ENCODE measurements around the gene SRCIN1. TPM values are rescaled to one million over a fixed set of nuclear protein-coding genes. Genes with fewer than 3 reads are reported as not detected.
A peak's percentile ranks its signal among the peaks of the same experiment; 100 is the strongest.
"Not testable (repeated sequence)": the region's sequence is repeated elsewhere in the genome, so short reads cannot be mapped to it uniquely, and the experiment has no call there.

The SRCIN1 gene
- total RNA-seq, 1 experiment from 2014 or later: not detected

DNA sequence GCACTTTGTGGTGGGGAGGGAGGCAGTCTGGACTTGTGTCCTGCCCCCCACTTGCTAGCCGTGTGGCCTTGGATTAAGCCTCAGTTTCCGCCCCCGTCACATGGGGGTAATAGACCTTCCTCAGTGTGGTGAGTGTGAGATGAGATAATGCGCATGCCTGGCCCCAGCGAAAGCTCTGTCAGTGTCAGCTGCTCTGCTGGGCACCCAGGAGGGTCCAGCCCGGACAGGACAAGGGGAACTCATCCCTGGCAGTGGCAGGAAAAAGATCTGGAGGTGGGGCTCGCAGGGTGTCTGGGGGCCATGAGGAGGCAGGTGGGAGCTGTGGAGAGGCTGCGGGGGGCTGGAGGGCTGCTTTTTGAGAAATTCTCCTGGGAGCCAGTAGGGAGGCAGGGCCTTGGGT lies 63.5 kb downstream of the SRCIN1 start:
- DNase-seq (ENCODE audit: low read depth): no peak

DNA sequence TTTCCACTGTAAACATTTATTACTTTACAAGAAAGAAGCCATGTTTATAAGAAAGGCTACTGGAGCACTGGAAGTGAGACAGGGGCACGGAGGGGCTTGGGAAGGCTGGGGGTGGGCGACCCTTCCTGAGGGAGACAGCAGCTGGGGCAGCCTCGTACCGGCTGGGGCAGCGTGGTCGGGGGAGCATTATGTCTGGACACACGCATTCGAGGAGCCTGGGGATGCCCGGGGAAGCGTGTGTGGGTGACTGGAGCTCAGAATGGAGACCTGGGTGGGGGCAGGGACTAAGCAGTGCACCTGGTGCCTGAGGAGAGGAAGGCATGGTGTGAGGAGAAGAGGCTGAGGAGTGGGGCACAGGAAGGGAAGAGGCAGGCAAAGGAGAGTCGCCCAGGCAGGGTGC lies 64.5 kb downstream of the SRCIN1 start:
- no peak for DNase-seq (ENCODE audit: low read depth)

DNA sequence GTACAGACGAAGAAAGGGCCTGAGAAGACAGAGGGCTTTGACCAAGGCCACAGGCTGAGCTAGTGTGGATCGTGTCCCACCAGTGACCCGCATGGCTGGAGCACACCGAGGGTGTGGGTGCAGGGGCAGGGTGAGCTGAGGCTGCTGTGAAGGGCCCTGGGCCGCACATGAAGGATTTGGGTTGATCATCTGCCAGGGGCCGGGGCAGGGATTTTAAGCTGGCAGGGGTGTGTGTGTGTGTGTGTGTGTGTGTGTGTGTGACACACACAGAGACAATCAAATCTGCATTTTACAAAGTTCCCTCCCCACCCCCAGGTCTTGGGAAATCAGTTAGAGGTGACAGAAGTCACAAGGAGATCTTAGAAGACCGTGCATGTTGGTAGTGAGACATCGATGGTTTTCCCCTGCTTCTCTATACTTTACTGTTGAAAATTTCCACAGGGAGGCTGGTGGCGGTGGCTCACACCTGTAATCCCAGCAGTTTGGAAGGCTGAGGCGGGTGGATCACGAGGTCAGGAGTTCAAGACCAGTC lies 65.2 kb downstream of the SRCIN1 start:
- DNase-seq (ENCODE audit: low read depth): no peak

DNA sequence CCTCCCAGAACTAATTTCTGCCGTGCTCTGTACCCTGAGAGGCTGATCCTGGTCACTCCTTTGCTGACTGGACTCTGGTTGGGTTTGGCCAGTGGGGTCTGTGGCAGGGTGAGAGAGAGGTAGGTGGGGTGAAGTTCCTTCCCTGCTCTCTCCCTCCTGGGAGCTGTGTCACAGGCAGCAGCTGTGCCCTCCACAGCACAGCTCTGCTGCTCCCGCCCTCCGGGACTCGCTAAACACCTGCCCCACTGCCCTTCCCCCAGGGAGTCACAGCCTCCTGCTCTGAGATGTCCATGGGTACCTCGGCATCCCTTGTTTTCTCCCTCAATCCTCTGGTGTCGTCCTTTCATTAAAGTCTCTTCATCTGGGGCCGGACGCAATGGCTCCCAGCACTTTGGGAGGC lies 66.4 kb downstream of the SRCIN1 start:
- no peak for DNase-seq (ENCODE audit: low read depth)

DNA sequence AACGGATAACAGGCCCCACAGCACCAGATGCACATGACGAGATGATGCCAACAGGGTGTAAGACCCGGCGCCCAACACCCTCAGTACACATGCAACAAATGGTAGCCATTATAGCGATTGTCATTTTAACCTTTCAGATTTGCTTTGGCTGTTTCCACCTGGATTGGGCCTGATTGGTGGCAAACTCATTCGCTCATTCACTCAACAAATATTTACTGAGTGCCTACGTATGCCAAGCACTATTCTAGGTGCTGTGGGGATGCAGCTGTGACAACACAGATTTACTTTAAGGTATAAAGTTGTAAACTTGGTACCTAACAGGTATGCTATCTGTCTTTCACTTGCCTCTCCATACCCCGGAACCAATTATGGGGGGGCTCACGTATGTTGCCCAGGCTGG lies 66.8 kb downstream of the SRCIN1 start:
- DNase-seq (ENCODE audit: low read depth): no peak

DNA sequence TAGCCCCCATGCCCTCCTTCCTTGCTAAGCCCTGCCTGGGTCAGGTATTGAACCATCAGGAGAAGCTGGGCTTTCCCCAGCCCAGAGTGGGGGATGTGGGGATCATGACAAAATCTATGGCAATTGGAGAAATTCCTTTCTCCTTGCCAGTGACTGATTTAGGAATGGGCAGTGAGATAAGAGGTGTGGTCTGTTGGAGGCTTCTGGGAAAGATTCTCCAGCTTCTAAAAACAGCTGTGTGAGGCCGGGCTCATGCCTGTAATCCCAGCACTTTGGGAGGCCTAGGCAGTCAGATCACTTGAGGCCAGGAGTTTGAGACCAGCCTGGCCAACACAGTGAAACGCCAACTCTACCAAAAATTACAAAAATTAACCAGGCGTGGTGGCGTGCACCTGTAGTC lies 69.1 kb downstream of the SRCIN1 start:
- no peak for DNase-seq (ENCODE audit: low read depth)

DNA sequence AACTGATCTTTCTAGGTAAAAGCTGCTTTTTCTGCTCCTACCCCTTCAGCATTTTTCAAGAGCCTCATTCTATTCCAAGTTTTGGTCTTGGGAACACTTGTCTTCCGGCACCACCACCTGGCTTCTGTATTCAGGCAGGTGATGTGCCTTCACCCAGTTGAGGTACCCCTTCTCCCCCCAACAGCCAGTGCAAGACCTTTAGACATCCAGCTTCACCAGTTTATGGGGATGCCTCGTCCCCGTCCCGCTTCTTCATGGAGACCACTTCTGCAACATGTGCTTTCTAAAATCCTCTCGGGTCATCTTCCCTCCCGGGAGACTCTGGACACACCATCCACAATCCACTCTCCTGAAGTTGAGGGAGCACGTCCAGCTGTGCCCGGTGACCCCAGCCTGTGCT lies 69.9 kb downstream of the SRCIN1 start:
- DNase-seq (ENCODE audit: low read depth): no peak

DNA sequence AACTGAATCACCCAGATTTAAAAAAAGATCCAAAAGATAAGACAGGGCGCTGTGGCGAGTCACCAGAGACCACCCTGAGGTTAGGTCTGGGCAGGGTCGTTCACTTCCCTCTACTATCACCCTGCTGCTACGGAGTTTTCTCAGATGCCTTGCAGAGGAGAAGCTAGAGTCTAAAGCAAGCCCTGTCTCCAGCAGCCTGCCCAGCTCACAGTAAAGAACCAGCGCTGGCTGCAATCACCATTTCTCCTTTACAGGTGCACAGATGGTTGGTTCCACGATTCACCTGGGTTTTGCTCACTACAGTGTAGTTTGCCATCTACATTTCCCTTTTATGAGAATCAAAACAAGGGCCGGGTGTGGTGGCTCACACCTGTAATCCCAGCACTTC lies 71.3 kb downstream of the SRCIN1 start:
- no peak for DNase-seq (ENCODE audit: low read depth)

DNA sequence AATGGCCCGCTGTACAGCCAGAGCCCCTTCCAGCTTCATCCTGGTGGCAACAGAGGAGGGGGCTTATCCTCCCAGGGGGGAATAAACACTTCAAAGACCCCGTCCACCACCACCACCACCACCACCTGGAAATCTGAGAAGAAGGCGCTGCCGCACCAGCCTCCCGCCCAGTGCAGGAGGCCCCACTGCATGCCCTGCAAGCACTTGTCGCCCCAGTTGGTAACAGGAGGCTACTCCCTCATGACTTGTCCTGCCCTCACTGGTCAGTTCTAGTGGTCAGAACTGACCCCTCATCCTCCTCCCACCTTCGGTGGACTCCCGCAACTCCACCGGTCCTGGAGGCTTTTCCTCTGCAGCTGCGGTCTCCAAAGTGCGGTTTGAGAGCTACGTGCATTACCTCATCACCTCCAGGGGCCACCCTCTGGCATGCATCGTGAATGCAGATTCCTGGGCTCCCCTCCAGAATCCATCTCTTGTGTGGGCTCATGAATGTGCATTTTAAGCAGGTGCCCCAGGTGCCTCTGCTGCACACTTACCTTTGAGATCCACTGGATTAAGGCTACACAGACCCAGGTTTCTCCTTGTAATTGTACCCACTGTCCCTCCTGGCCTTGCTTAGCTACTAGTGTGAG lies 71.8 kb downstream of the SRCIN1 start:
- no peak for DNase-seq (ENCODE audit: low read depth)

DNA sequence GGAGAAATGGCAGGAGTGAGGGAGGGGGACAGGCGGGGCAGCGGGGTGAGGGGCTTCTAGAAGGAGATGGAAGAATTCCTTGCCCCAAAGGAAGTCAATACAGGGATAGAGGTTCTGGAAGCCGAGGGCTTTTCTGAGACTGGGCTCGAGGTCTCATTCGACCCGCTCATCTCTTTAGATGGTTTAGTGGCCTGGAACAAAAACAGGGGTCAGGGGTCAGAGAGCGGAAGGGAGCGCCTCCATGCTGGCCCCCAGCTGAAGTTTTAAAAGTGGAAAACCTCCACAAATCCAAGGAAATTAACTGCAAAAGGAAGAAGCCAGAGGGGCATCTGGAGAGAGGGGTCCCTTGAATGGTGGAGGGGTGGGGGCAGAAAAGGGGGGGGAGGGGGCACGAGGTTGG lies 72.5 kb downstream of the SRCIN1 start:
- DNase-seq (ENCODE audit: low read depth): no peak

DNA sequence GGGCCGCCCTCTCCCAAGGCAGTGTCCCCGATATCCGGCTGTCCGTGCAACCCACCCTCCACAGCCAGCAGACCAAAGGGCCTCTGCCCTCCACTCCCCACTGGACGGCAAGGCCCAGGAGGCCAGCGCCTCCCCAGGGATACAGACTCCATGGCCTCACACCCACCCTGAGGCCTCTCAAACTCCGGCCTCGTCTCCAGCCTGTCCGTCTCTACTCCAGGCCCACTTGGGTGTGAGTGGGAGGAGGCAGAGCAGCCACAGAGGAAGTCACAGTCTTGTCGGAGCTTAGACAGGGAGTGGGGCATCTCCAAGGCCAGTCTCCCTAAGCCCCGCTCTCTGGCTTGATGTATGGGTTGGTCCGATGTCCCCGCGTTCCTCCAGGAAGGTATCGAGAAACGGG lies 73.3 kb downstream of the SRCIN1 start:
- DNase-seq (ENCODE audit: low read depth): no peak

DNA sequence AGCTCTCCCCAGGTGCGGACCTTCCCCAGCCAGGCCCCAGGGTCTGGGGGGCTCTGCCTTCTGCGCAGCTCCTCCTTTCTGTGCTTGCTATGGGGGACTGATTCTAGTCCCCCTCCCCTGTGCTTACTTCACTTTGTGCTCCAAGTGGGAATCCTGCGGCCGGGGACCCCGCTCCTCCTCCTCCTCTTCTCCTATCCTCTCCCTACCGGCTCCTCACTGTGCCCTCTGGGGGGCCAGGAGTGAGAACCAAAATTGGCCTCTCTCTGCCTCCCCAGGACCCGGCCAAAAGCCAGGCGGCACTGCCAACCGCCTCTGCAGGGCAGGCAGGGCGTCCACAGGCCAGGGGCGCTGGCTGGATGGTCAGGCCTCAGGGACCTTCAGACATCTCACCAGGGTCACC lies 74.0 kb downstream of the SRCIN1 start:
- not testable (repeated sequence) for DNase-seq (ENCODE audit: low read depth)

DNA sequence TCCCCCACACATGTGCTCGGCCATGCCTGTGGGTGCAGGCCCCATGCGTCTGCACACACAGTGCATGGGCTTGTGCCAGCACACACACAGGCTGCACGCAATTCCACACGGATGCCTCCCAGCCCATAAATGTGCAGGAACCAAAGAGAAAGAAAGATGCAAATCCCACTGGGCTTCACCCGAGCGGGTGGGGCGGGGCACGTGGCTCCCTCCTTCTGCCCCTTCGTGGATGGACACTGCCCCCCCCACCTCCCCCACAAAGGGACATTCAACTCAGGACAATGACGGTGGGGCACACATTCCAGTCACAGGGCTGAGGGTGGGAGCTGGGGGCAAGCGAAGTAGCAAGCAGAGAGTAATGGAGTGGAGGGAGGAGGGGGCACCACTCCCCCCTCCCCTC lies 74.9 kb downstream of the SRCIN1 start:
- DNase-seq (ENCODE audit: low read depth): not testable (repeated sequence)

DNA sequence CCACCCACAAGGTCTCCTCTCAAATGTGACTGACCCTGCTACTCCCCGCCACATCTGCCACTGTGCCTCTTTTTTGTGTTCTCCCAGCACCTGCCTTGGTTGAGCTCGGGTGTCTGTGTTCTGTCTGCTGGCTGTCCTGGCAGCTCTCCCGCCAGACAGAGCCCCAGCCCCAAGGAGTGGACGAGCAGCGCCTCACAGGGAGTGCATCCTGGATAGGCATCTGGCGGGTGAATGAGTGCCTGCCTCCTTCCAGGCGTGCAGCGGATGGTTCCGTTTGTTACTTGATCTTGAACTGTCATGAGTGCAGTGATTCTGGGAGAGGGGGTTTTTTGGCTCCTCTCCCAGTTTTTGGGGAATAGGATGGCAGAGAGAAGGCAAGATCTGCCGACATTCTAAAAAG lies 77.6 kb downstream of the SRCIN1 start:
- not testable (repeated sequence) for DNase-seq (ENCODE audit: low read depth)

DNA sequence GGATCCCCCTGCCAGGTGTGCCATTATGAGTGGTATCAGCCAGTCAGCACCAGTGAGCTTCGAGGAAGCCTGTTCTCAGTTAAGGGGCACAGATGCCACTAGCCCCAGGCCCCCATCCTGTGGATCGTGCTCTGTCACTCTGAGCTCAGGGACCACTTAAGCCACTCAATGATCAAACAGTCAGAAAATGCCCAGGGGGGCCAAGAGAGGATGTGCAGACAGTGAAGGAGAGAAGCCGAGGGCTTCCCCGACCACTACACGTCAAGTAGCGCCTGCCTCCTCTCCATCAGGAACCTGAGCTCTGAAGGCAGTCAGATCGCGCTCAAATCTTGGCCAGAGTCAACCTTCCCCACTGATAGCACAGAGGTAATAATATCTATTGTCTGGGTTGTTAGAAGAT lies 79.2 kb downstream of the SRCIN1 start:
- DNase-seq (ENCODE audit: low read depth): not testable (repeated sequence)

DNA sequence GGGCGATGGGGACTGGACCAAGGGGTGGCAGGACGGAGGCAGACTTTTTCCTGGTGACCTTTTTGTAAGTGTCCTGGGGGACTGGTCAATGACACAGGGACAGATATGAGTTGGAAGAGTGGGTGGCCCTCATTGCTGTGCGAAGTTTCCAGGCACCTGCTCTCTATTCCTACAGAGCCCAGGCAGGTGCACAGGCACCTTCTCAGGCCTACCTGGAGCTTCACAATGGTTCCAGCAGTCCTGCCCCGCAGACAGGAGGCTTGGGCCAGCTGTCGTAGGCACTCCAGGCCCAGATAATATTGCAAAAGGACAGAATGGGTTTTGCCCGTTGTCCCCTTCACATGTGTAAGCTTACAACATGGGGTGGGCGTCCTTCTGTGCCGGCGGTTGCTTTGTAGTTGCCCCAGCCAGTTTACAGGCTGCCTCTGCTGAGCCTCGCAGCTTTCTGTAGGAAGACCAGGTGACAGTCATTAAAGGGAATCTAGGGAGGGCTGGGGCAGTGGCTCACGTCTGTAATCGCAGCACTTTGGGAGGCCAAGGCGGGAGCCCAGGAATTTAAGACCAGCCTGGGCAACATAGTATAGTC lies 93.2 kb downstream of the SRCIN1 start:
- DNase-seq (ENCODE audit: low read depth): no peak

DNA sequence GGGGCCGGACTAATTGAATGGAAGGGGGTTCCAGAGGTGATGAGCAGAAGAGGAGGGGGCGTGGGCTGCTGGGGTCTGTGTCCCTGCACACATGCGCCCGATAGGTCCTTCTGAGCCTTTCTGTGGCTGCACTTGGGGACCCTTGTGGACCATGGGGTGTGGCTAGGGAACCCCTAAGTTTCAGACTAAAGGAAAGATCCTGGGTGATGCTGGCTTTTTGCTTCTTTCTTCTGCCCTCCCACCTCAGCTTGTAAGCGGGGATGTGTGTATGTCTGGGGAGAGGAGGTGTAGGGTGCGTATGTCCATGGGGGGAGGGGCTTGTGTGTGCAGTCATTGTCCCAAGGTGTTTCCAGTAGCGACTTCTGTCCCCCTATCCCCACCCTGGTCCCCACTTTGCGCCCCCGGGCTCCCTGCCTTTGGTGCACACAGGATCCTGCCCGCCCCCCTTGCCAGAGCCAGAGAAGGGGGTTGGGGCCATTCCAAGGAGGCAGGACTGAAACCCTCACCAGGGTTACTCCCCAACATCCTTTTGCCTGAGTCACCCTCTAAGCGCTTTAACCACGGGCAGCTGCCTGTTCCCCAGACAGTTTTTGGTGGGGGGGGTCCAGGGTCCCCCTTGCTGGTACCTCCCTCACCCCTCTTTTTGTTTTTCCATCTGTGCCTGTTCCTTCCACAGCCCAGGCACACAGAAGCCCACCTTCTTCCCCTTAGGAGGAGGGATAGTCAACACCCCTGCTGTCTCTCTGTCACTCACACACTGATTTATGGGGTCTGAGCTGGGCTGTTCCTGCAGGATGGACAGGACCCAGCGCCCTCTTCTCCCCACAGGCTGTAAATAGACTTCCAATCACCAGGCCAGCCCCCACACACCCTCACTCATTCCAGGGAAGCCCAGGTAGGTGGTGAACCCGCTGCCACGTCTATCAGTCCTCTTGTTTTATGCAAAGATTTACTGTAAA lies 94.3 kb downstream of the SRCIN1 start:
- DNase-seq (ENCODE audit: low read depth): peak; percentile 70

DNA sequence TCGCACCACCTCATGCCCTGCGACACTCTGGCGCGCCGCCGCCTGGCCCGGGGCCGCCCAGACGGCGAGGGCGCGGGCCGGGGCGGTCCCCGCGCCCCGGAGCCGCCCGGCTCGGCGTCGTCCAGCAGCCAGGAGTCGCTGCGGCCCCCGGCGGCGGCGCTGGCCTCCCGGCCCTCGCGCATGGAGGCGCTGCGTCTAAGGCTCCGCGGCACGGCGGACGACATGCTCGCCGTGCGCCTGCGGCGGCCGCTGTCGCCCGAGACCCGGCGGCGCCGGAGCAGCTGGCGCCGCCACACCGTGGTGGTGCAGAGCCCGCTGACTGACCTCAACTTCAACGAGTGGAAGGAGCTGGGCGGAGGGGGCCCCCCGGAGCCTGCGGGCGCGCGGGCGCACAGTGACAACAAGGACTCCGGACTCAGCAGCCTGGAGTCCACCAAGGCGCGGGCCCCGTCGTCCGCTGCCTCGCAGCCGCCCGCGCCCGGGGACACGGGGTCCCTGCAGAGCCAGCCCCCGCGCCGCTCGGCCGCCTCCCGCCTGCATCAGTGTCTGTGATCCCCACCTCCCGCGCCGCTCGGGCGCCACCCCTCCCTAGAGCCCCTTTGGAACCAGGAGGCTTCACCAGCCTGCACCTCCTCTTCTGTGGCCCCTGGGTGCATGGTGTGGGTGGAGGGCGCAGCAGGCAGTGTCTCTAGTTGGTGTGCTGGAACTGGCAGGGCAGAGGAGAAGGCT lies 95.2 kb downstream of the SRCIN1 start:
- DNase-seq (ENCODE audit: low read depth): no peak

DNA sequence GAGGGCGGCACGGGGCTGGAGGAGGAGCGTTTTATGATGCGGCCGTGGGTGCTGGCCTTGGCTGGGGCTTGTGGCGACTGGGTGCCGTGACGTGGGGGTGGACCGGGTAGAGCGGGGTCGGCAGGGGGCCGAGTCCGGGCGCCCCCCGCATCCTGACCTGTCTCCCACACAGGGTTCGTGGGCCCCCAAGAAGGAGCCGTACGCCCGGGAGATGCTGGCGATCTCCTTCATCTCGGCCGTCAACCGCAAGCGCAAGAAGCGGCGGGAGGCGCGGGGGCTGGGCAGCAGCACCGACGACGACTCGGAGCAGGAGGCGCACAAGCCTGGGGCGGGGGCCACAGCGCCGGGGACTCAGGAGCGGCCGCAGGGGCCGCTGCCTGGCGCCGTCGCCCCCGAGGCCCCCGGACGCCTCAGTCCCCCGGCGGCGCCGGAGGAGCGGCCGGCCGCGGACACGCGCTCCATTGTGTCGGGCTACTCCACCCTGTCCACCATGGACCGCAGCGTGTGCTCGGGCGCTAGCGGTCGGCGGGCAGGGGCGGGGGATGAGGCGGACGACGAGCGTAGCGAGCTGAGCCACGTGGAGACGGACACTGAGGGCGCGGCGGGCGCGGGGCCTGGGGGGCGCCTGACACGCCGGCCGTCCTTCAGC lies 95.9 kb downstream of the SRCIN1 start:
- DNase-seq (ENCODE audit: low read depth): no peak

DNA sequence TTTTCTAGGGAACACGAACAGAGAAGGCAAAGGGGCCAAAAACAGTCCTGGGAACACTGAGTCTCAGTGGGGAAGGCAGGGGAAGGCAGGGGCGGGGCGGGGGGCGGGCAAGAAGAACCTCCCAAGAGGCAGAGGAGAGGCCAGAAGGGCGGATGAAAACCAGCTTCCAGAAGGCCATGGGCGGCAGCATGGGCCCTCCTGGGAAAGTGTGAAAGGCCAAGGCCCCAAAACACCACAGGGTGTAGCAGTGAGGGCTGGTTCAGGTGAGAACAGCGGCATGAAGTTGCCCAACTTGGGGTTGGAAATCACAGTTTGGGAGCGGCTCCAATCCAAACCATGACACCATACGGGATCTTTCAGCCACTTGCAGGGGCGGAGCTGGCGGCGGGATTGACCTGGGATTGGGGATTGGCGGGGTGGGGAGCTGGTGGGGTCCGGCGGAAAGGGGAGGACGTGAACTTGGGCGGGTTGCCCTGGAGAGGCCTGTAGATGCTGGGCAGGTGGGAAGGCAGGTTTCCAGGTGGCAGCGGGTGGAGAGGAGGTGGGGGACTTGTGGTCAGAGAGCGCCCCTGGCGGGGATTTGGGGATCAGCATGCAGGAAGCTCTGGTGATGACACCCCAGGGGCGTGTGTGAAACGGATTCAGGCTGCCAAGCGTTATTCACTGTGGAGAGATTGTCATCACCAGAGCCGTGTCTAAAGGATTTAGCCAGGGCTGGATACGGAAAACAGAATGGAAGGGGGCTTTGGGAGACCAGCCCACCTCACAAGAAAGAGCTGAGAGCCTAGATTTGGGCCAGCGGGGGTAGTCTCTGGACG lies 96.6 kb downstream of the SRCIN1 start:
- DNase-seq (ENCODE audit: low read depth): peak; percentile 45

DNA sequence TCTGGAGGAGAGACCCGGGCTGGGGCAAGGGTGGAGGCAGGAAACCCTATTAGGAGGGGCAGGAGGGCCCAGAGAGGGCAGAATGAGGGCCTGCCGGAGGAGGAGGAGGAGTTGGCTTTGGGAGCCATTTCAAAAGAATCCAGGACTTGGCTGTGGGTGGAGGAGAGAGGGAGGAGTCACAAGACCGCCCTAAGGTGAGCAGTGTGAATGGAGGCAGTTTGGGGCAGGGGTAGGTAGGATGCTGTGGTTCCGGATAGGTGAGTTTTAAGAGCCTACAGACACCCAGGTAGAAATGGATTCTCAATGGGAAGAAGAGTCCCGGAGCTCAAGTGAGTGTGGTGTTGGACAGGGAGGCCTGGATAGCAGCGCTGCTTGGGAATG lies 97.2 kb downstream of the SRCIN1 start:
- DNase-seq (ENCODE audit: low read depth): no peak

All from M059J (cell line).